Activated CD4-positive, alpha-beta memory T cell treated with anti-CD3 and anti-CD28 coated beads for 36 hours (primary cell): ENCODE data around the gene SLC22A15. TPM values are rescaled to one million over a fixed set of nuclear protein-coding genes. Genes with fewer than 3 reads are reported as not detected.

Experiments used
- CTCF ChIA-PET: fragments of 350-600 bp; sonication (Branson Sonifier 250); formaldehyde crosslinking; loops from one replicate; lab custom pipeline; 2021; ENCODE audit warnings: antibody characterized with exemption, inconsistent platforms; lab: Charles Lee
- POLR2A ChIA-PET: fragments of 350-600 bp; sonication (Branson Sonifier 250); formaldehyde crosslinking; loops from one replicate; lab custom pipeline; 2021; ENCODE audit warnings: antibody characterized with exemption; lab: Charles Lee
- DNase-seq: peaks from one replicate; pipeline ENCODE4 v3.0.0-alpha.2; 2020
- H3K27ac Mint-ChIP-seq: one replicate; pipeline ENCODE4 v1.8.0; 2021; ENCODE audit warnings: mixed read lengths
- H3K27me3 Mint-ChIP-seq: one replicate; pipeline ENCODE4 v1.8.0; 2021; ENCODE audit warnings: mixed read lengths
- H3K36me3 Mint-ChIP-seq: one replicate; pipeline ENCODE4 v1.8.0; 2021; ENCODE audit warnings: mixed read lengths
- H3K4me1 Mint-ChIP-seq: one replicate; pipeline ENCODE4 v1.8.0; 2021; ENCODE audit warnings: low read depth, mixed read lengths
- H3K4me3 Mint-ChIP-seq: one replicate; pipeline ENCODE4 v1.8.0; 2021; ENCODE audit warnings: mild to moderate bottlenecking, mixed read lengths
- H3K9me3 Mint-ChIP-seq: one replicate; pipeline ENCODE4 v1.8.0; 2021; ENCODE audit warnings: mixed read lengths
- intact Hi-C: fragments of 100-400 bp; cut with micrococcal nuclease; formaldehyde crosslinking; loops from one replicate; pipeline ENCODE4 v1.15.1; 2023
- total RNA-seq, 2 experiments: library from RNA; stranded (reverse); gene quantifications; one replicate each; pipeline ENCODE4 v1.2.3, GENCODE V29; 2021

Gene SLC22A15
- total RNA-seq, 2 experiments from 2014 or later: 0.69 to 1.7 TPM

GRCh38 chr1:116095027-116095426, 118.7 kb downstream of the SLC22A15 start:
- Mint-ChIP-seq H3K4me1 (no peaks in the 10 kb centered on the region), H3K4me3 (no peak overlapping the region), H3K36me3 (peaks cover 4% of the 10 kb centered on the region), H3K27me3 (peaks cover 10% of the 10 kb centered on the region), H3K27ac (no peak overlapping the region), H3K9me3 (peaks cover 21% of the 10 kb centered on the region)
- POLR2A ChIA-PET: no interaction called here
- no peak for DNase-seq
- CTCF ChIA-PET: no interaction called here
- intact Hi-C loops: no loop called here

GRCh38 chr1:116096013-116096618, 119.8 kb downstream of the SLC22A15 start:
- H3K36me3 Mint-ChIP-seq: peaks cover 2% of the 10 kb centered on the region
- H3K4me1 Mint-ChIP-seq: no peaks in the 10 kb centered on the region
- peaks cover 10% of the 10 kb centered on the region for H3K27me3 Mint-ChIP-seq
- ChIA-PET POLR2A (no interaction called here), CTCF (no interaction called here)
- H3K27ac Mint-ChIP-seq: no peak overlapping the region
- peaks cover 11% of the 10 kb centered on the region for H3K9me3 Mint-ChIP-seq
- no peak overlapping the region for H3K4me3 Mint-ChIP-seq
- intact Hi-C loops: no loop called here
- DNase-seq: no peak

- no peaks in the 10 kb centered on the region for H3K4me1 Mint-ChIP-seq
- ChIA-PET CTCF (no interaction called here), POLR2A (no interaction called here)
- no peak overlapping the region for H3K4me3 Mint-ChIP-seq
- H3K27ac Mint-ChIP-seq: no peak overlapping the region
- H3K9me3 Mint-ChIP-seq: peaks cover 9% of the 10 kb centered on the region
- intact Hi-C loops: no loop called here
- H3K36me3 Mint-ChIP-seq: peaks cover 2% of the 10 kb centered on the region
- no peak for DNase-seq
- peaks cover 7% of the 10 kb centered on the region for H3K27me3 Mint-ChIP-seq
These were observed 121.3 kb downstream of the SLC22A15 start for GRCh38 chr1:116097626-116098025.

- DNase-seq: no peak
- Mint-ChIP-seq H3K9me3 (peaks cover 9% of the 10 kb centered on the region), H3K27me3 (peaks cover 6% of the 10 kb centered on the region), H3K4me1 (no peaks in the 10 kb centered on the region), H3K36me3 (peaks cover 2% of the 10 kb centered on the region), H3K27ac (no peak overlapping the region), H3K4me3 (no peak overlapping the region)
- ChIA-PET CTCF (no interaction called here), POLR2A (no interaction called here)
- intact Hi-C loops: no loop called here
These were observed 123.1 kb downstream of the SLC22A15 start for GRCh38 chr1:116099379-116099778.

- Mint-ChIP-seq H3K4me3 (no peak overlapping the region), H3K9me3 (peaks cover 8% of the 10 kb centered on the region), H3K27ac (no peak overlapping the region), H3K27me3 (peaks cover 5% of the 10 kb centered on the region), H3K4me1 (no peaks in the 10 kb centered on the region), H3K36me3 (peaks cover 2% of the 10 kb centered on the region)
- ChIA-PET POLR2A (no interaction called here), CTCF (no interaction called here)
- intact Hi-C loops: no loop called here
- no peak for DNase-seq
These were observed 123.6 kb downstream of the SLC22A15 start for GRCh38 chr1:116099919-116100318.

GRCh38 chr1:116104667-116105066, 128.4 kb downstream of the SLC22A15 start:
- Mint-ChIP-seq H3K27ac (no peak overlapping the region), H3K36me3 (no peaks in the 10 kb centered on the region), H3K9me3 (no peaks in the 10 kb centered on the region), H3K4me3 (no peak overlapping the region), H3K4me1 (no peaks in the 10 kb centered on the region), H3K27me3 (no peaks in the 10 kb centered on the region)
- ChIA-PET CTCF (no interaction called here), POLR2A (no interaction called here)
- DNase-seq: no peak
- intact Hi-C loops: no loop called here

- H3K4me1 Mint-ChIP-seq: no peaks in the 10 kb centered on the region
- intact Hi-C loops: no loop called here
- ChIA-PET CTCF (no interaction called here), POLR2A (no interaction called here)
- H3K27ac Mint-ChIP-seq: no peak overlapping the region
- H3K9me3 Mint-ChIP-seq: no peaks in the 10 kb centered on the region
- H3K4me3 Mint-ChIP-seq: no peak overlapping the region
- H3K27me3 Mint-ChIP-seq: peaks cover 4% of the 10 kb centered on the region
- DNase-seq: no peak
- H3K36me3 Mint-ChIP-seq: no peaks in the 10 kb centered on the region
These were observed 129.7 kb downstream of the SLC22A15 start for GRCh38 chr1:116105996-116106395.

- ChIA-PET POLR2A (no interaction called here), CTCF (interaction anchor here (0.6 to 2.1 kb wide), 2 partner anchors 32 to 378 kb away, joined by 3 to 10 read pairs; no protein-coding TSS in a partner anchor)
- Mint-ChIP-seq H3K4me3 (no peak overlapping the region), H3K4me1 (no peaks in the 10 kb centered on the region), H3K9me3 (no peaks in the 10 kb centered on the region), H3K36me3 (no peaks in the 10 kb centered on the region), H3K27me3 (peaks cover 6% of the 10 kb centered on the region), H3K27ac (no peak overlapping the region)
- intact Hi-C loops: no loop called here
- DNase-seq: no peak
These were observed 130.3 kb downstream of the SLC22A15 start for GRCh38 chr1:116106646-116107045.

GRCh38 chr1:116107371-116107770, 131.1 kb downstream of the SLC22A15 start:
- Mint-ChIP-seq H3K36me3 (no peaks in the 10 kb centered on the region), H3K27me3 (peaks cover 9% of the 10 kb centered on the region), H3K4me1 (no peaks in the 10 kb centered on the region), H3K9me3 (no peaks in the 10 kb centered on the region), H3K27ac (no peak overlapping the region), H3K4me3 (no peak overlapping the region)
- intact Hi-C loops: no loop called here
- CTCF ChIA-PET: interaction anchor here (1.2 to 2.1 kb wide), 2 partner anchors 32 to 378 kb away, joined by 4 to 10 read pairs; no protein-coding TSS in a partner anchor
- POLR2A ChIA-PET: no interaction called here
- DNase-seq: no peak

GRCh38 chr1:116110567-116111523, 134.5 kb downstream of the SLC22A15 start, which contains the start of gene MAB21L3:
MAB21L3 (plus strand) TSS chr1:116111399; CDS start chr1:116112616, 1,217 bp downstream.
- H3K27me3 Mint-ChIP-seq: peaks cover 9% of the 10 kb centered on the region
- ChIA-PET CTCF (interaction anchor here (0.6 kb wide), 1 partner anchor 50 kb away, joined by 3 read pairs; no protein-coding TSS in a partner anchor), POLR2A (interaction anchor here (0.6 kb wide), 1 partner anchor 48 kb away, joined by 4 read pairs; no protein-coding TSS in a partner anchor)
- no peak within 1 kb of the TSS for H3K4me3 Mint-ChIP-seq
- H3K27ac Mint-ChIP-seq: no peak within 1 kb of the TSS
- no peaks in the 10 kb centered on the region for H3K4me1 Mint-ChIP-seq
- DNase-seq: no peak
- no peaks in the 10 kb centered on the region for H3K36me3 Mint-ChIP-seq
- H3K9me3 Mint-ChIP-seq: no peaks in the 10 kb centered on the region
- intact Hi-C loops: no loop called here

GRCh38 chr1:116111524-116112021, 135.3 kb downstream of the SLC22A15 start:
- POLR2A ChIA-PET: no interaction called here
- Mint-ChIP-seq H3K4me1 (no peaks in the 10 kb centered on the region), H3K27me3 (peaks cover 9% of the 10 kb centered on the region), H3K9me3 (no peaks in the 10 kb centered on the region), H3K36me3 (no peaks in the 10 kb centered on the region), H3K4me3 (no peak overlapping the region), H3K27ac (no peak overlapping the region)
- intact Hi-C loops: no loop called here
- no peak for DNase-seq
- CTCF ChIA-PET: interaction anchor here (0.6 kb wide), 1 partner anchor 49 kb away, joined by 3 read pairs; no protein-coding TSS in a partner anchor
